H9 (cell line): ENCODE results near the gene CACNA1H. TPM values are rescaled to one million over a fixed set of nuclear protein-coding genes. Genes with fewer than 3 reads are reported as not detected.

Source experiments
- DNase-seq: peaks from one replicate; pipeline ENCODE4 v3.0.0-alpha.2; 2017
- H2AFZ ChIP-seq: one replicate; pipeline ENCODE4 v1.6.1; 2013; ENCODE audit warnings: mild to moderate bottlenecking, low read length, control low read depth, moderate library complexity
- H2AK5ac ChIP-seq: 2 replicates; pipeline ENCODE4 v1.6.1; 2013; ENCODE audit warnings: low read length, control low read depth, mixed read lengths; ENCODE audit not compliant: insufficient read length
- H2BK120ac ChIP-seq: one replicate; pipeline ENCODE4 v1.6.1; 2013; ENCODE audit warnings: low read depth, mild to moderate bottlenecking, low read length, control low read depth, inconsistent platforms; ENCODE audit not compliant: poor library complexity, severe bottlenecking
- H2BK12ac ChIP-seq: 2 replicates; pipeline ENCODE4 v1.6.1; 2013; ENCODE audit warnings: low read length, control low read depth, mixed read lengths, low read depth; ENCODE audit not compliant: insufficient read length
- H2BK15ac ChIP-seq: 2 replicates; pipeline ENCODE4 v1.6.1; 2013; ENCODE audit warnings: low read depth, low read length, control low read depth
- H2BK20ac ChIP-seq: one replicate; pipeline ENCODE4 v1.6.1; 2013; ENCODE audit warnings: low read depth, mild to moderate bottlenecking, low read length, control low read depth, inconsistent platforms; ENCODE audit not compliant: poor library complexity, severe bottlenecking
- H2BK5ac ChIP-seq: 2 replicates; pipeline ENCODE4 v1.6.1; 2013; ENCODE audit warnings: low read length, control low read depth, mixed read lengths; ENCODE audit not compliant: insufficient read length
- H3K14ac ChIP-seq: 2 replicates; pipeline ENCODE4 v1.6.1; 2013; ENCODE audit warnings: low read length, control low read depth; ENCODE audit not compliant: insufficient read depth
- H3K18ac ChIP-seq: 2 replicates; pipeline ENCODE4 v1.6.1; 2013; ENCODE audit warnings: low read depth, mild to moderate bottlenecking, mixed read lengths, low read length, control low read depth; ENCODE audit not compliant: insufficient read length
- H3K23ac ChIP-seq: 2 replicates; pipeline ENCODE4 v1.6.1; 2013; ENCODE audit warnings: low read length, control low read depth, mixed read lengths, low read depth; ENCODE audit not compliant: insufficient read length
- H3K23me2 ChIP-seq: 2 replicates; pipeline ENCODE4 v1.6.1; 2013; ENCODE audit warnings: low read depth, mild to moderate bottlenecking, mixed read lengths, low read length, control low read depth; ENCODE audit not compliant: insufficient read length, poor library complexity, severe bottlenecking
- H3K27ac ChIP-seq: 2 replicates; pipeline ENCODE4 v1.5.1; 2013; ENCODE audit warnings: low read length, control low read depth, mixed read lengths, low read depth; ENCODE audit not compliant: insufficient read length
- H3K27me3 ChIP-seq: 2 replicates; pipeline ENCODE4 v1.6.1; 2013; ENCODE audit warnings: low read length, control low read depth, inconsistent platforms; ENCODE audit not compliant: insufficient read depth
- H3K4ac ChIP-seq: 2 replicates; pipeline ENCODE4 v1.6.1; 2013; ENCODE audit warnings: low read depth, mild to moderate bottlenecking, control low read depth, inconsistent platforms, low read length, moderate library complexity
- H3K4me1 ChIP-seq: 2 replicates; pipeline ENCODE4 v1.6.1; 2013; ENCODE audit warnings: low read length, control low read depth, inconsistent platforms; ENCODE audit not compliant: insufficient read depth
- H3K4me2 ChIP-seq: 2 replicates; pipeline ENCODE4 v1.6.1; 2013; ENCODE audit warnings: low read length, control low read depth, mixed read lengths; ENCODE audit not compliant: insufficient read length, insufficient read depth
- H3K56ac ChIP-seq: 2 replicates; pipeline ENCODE4 v1.6.1; 2013; ENCODE audit warnings: low read depth, mild to moderate bottlenecking, mixed read lengths, low read length, control low read depth; ENCODE audit not compliant: insufficient read length
- H3K79me1 ChIP-seq: 2 replicates; pipeline ENCODE4 v1.6.1; 2013; ENCODE audit warnings: low read depth, mild to moderate bottlenecking, moderate library complexity, low read length, control low read depth, inconsistent platforms; ENCODE audit not compliant: insufficient read depth, poor library complexity, severe bottlenecking
- H3K79me2 ChIP-seq: 2 replicates; pipeline ENCODE4 v1.6.1; 2013; ENCODE audit warnings: low read length, control low read depth, inconsistent platforms; ENCODE audit not compliant: insufficient read depth
- H3K9ac ChIP-seq: 2 replicates; pipeline ENCODE4 v1.6.1; 2013; ENCODE audit warnings: low read length, control low read depth, mixed read lengths; ENCODE audit not compliant: insufficient read length; ENCODE audit errors: extremely low read depth
- H3K9me3 ChIP-seq: one replicate; pipeline ENCODE4 v1.6.1; 2013; ENCODE audit warnings: low read depth, low read length, inconsistent platforms; ENCODE audit not compliant: control insufficient read depth
- H3T11ph ChIP-seq: one replicate; pipeline ENCODE4 v1.6.1; 2013; ENCODE audit warnings: mild to moderate bottlenecking, low read length, control low read depth, inconsistent platforms
- H4K20me1 ChIP-seq: one replicate; pipeline ENCODE4 v1.6.1; 2013; ENCODE audit not compliant: control insufficient read depth, insufficient read length, insufficient read depth
- H4K5ac ChIP-seq: 2 replicates; pipeline ENCODE4 v1.6.1; 2013; ENCODE audit warnings: low read depth, mild to moderate bottlenecking, mixed read lengths, low read length, control low read depth; ENCODE audit not compliant: insufficient read length
- H4K8ac ChIP-seq: replicated peaks from 2 replicates; pipeline ENCODE4 v1.6.1; 2013; ENCODE audit warnings: low read length, control low read depth, mixed read lengths, low read depth; ENCODE audit not compliant: insufficient read length
- H4K91ac ChIP-seq: 2 replicates; pipeline ENCODE4 v1.6.1; 2013; ENCODE audit warnings: low read depth, mild to moderate bottlenecking, moderate library complexity, mixed read lengths, low read length, control low read depth; ENCODE audit not compliant: insufficient read length
- H3K27ac Mint-ChIP-seq, 3 experiments: 2 replicates in 2 of 3; 3 replicates in 1 of 3; pipeline ENCODE4 v1.8.0; 2020 to 2021; ENCODE audit warnings: mixed read lengths in 3 of 3, mild to moderate bottlenecking in 1 of 3, moderate library complexity in 1 of 3
- H3K27me3 Mint-ChIP-seq: 2 replicates; pipeline ENCODE4 v1.8.0; 2021; ENCODE audit warnings: low read depth, mild to moderate bottlenecking, moderate library complexity, mixed read lengths
- H3K36me3 Mint-ChIP-seq, 3 experiments: 2 replicates in 2 of 3; 3 replicates in 1 of 3; pipeline ENCODE4 v1.8.0; 2020 to 2021; ENCODE audit warnings: low read depth in 3 of 3, mixed read lengths in 3 of 3; ENCODE audit not compliant: insufficient read depth in 1 of 3
- H3K4me1 Mint-ChIP-seq, 2 experiments: 2 replicates each; pipeline ENCODE4 v1.8.0; 2020; ENCODE audit warnings: mixed read lengths in 2 of 2
- H3K4me3 Mint-ChIP-seq, 2 experiments: 2 replicates in 1 of 2; 3 replicates in 1 of 2; pipeline ENCODE4 v1.8.0; 2020 to 2021; ENCODE audit warnings: mild to moderate bottlenecking in 2 of 2, mixed read lengths in 2 of 2, moderate library complexity in 1 of 2
- H3K9me3 Mint-ChIP-seq, 2 experiments: 2 replicates in 1 of 2; 3 replicates in 1 of 2; pipeline ENCODE4 v1.8.0; 2020; ENCODE audit warnings: mild to moderate bottlenecking in 2 of 2, mixed read lengths in 2 of 2, moderate library complexity in 1 of 2
- WGBS: extraction: QIAGEN DNeasy Blood & Tissue Kit; methylation state at CpG from one replicate; pipeline ENCODE4 v1.1.7; 2013; ENCODE audit warnings: missing lambda C conversion rate, low lambda C conversion rate, mixed read lengths; ENCODE audit not compliant: insufficient read length; ENCODE audit errors: extremely low coverage; 5-methylcytosine and 5-hydroxymethylcytosine counted together
- total RNA-seq: library from RNA; stranded (reverse); gene quantifications from 2 replicates; pipeline ENCODE4 v1.2.1, GENCODE V29; 2021
- TF ChIP-seq, protein P1 (sequence below): fragments of 200-600 bp; sonication (generic); conservative IDR thresholded peaks from 3 replicates; pipeline ENCODE4 v1.8.0; 2021; ENCODE audit warnings: antibody characterized with exemption, mild to moderate bottlenecking

Gene CACNA1H
- total RNA-seq, 1 experiment from 2014 or later: 43.3 TPM

DNA sequence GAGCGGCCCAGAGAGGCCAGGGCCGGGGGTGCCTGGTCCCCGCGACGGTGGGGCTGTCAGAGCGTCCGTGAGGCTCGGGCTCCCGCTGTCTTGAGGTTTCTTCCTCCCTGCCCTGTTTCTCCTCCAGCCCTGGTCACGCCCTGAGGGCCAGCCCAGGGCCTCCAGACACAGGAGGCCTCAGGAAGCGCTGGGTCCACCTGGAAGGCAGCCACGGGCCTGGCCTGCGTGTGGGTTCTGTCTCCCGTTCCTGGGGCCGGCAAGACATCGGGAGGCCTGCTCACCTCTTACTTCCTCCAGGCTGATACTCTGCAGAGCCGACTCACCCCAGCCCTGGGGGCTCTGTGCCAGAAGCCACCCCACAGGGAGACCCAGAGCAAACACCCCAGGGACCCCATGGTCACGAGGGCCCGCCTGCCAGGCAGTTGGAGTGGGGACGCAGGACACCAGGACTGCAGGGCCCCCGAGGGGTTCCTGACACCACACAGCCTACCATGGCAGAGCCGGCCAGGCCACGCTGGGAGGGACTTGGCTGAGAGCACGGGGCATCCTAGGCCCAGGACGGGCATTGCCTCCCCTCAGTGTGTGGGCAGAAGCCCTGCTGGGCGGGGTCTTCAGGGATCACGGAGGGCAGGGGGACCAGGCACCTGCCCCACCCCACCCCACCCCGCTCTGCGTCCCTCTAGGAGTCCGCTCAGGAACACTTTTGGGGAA is 18.9 kb upstream of the CACNA1H start:
- H3K14ac ChIP-seq: no peak overlapping the region
- Mint-ChIP-seq H3K36me3 (no peaks in the 10 kb centered on the region), H3K4me3 (no peak overlapping the region), H3K27me3 (peaks cover 10% of the 10 kb centered on the region), H3K27ac (no peak overlapping the region), H3K4me1 (peaks cover 2 to 3% of the 10 kb centered on the region in 2 experiments; a peak in 2 of 4 replicates), H3K9me3 (no peaks in the 10 kb centered on the region)
- no peak overlapping the region for H3K4ac ChIP-seq
- H2BK12ac ChIP-seq: no peak overlapping the region
- H4K8ac ChIP-seq: no peak overlapping the region
- no peaks in the 10 kb centered on the region for H3K23me2 ChIP-seq
- H2BK5ac ChIP-seq: no peak overlapping the region
- no peak overlapping the region for H2BK120ac ChIP-seq
- H4K91ac ChIP-seq: no peak overlapping the region
- H3K9me3 ChIP-seq: no peaks in the 10 kb centered on the region
- no peak overlapping the region for H3T11ph ChIP-seq
- H3K79me2 ChIP-seq: no peaks in the 10 kb centered on the region
- no peaks in the 10 kb centered on the region for H3K27me3 ChIP-seq
- no peak overlapping the region for H2BK15ac ChIP-seq
- H3K18ac ChIP-seq: no peak overlapping the region
- no peak overlapping the region for H3K27ac ChIP-seq
- H2BK20ac ChIP-seq: no peak overlapping the region
- TF ChIP-seq, protein P1, sequence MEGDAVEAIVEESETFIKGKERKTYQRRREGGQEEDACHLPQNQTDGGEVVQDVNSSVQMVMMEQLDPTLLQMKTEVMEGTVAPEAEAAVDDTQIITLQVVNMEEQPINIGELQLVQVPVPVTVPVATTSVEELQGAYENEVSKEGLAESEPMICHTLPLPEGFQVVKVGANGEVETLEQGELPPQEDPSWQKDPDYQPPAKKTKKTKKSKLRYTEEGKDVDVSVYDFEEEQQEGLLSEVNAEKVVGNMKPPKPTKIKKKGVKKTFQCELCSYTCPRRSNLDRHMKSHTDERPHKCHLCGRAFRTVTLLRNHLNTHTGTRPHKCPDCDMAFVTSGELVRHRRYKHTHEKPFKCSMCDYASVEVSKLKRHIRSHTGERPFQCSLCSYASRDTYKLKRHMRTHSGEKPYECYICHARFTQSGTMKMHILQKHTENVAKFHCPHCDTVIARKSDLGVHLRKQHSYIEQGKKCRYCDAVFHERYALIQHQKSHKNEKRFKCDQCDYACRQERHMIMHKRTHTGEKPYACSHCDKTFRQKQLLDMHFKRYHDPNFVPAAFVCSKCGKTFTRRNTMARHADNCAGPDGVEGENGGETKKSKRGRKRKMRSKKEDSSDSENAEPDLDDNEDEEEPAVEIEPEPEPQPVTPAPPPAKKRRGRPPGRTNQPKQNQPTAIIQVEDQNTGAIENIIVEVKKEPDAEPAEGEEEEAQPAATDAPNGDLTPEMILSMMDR: no peak
- H2AFZ ChIP-seq: no peak overlapping the region
- H4K5ac ChIP-seq: no peak overlapping the region
- no peak overlapping the region for H3K23ac ChIP-seq
- no peaks in the 10 kb centered on the region for H3K79me1 ChIP-seq
- no peaks in the 10 kb centered on the region for H4K20me1 ChIP-seq
- H3K4me2 ChIP-seq: no peak overlapping the region
- no peak overlapping the region for H3K56ac ChIP-seq
- no CpG with 5 or more reads among the region's 30 CpGs for WGBS
- no peak for DNase-seq
- H3K4me1 ChIP-seq: no peaks in the 10 kb centered on the region
- no peak overlapping the region for H3K9ac ChIP-seq
- H2AK5ac ChIP-seq: no peak overlapping the region
